NT2/D1 (cell line): Measurements from ENCODE around the gene SNRNP48.

ENCODE experiments used
- SUZ12 ChIP-seq: IDR thresholded peaks from 2 replicates; pipeline ENCODE4 v1.6.1; 2011; ENCODE audit not compliant: insufficient read length, insufficient read depth; ENCODE audit errors: extremely low read depth
- YY1 ChIP-seq: IDR thresholded peaks from 2 replicates; pipeline ENCODE4 v1.6.1; 2011; ENCODE audit not compliant: insufficient read length, insufficient read depth
- ZNF274 ChIP-seq: IDR thresholded peaks from 2 replicates; pipeline ENCODE4 v1.6.1; 2011; ENCODE audit warnings: mild to moderate bottlenecking, low read depth, low read length

- TF ChIP-seq ZNF274: no peak
- no peak for TF ChIP-seq SUZ12
- no peak for TF ChIP-seq YY1
These were observed 49.4 kb downstream of the SNRNP48 start for GRCh38 chr6:7639427-7639826.
